ENCODE measurements around the gene ROR1. TPM values are rescaled to one million over a fixed set of nuclear protein-coding genes. Genes with fewer than 3 reads are reported as not detected.

The ROR1 gene
- total RNA-seq, 2 experiments from 2014 or later = not detected

GRCh38 chr1:63894627-63895265, 120.9 kb downstream of the ROR1 start:
- DNase-seq = no peak
- H3K36me3 Mint-ChIP-seq (ENCODE audit: low read depth) = no peaks in the 10 kb centered on the region
- ChIA-PET POLR2A (no interaction called here), CTCF (no interaction called here)
- H3K4me1 Mint-ChIP-seq = no peaks in the 10 kb centered on the region
- no peaks in the 10 kb centered on the region for H3K9me3 Mint-ChIP-seq
- H3K27ac Mint-ChIP-seq = no peak overlapping the region
- H3K4me3 Mint-ChIP-seq = no peak overlapping the region
- peaks cover 6% of the 10 kb centered on the region for H3K27me3 Mint-ChIP-seq

GRCh38 chr1:63896755-63897154, 122.9 kb downstream of the ROR1 start:
- ChIA-PET POLR2A (no interaction called here), CTCF (no interaction called here)
- no peak overlapping the region for H3K27ac Mint-ChIP-seq
- H3K9me3 Mint-ChIP-seq = no peaks in the 10 kb centered on the region
- H3K4me3 Mint-ChIP-seq = no peak overlapping the region
- DNase-seq = no peak
- H3K27me3 Mint-ChIP-seq = peaks cover 4% of the 10 kb centered on the region
- no peaks in the 10 kb centered on the region for H3K4me1 Mint-ChIP-seq
- H3K36me3 Mint-ChIP-seq (ENCODE audit: low read depth) = no peaks in the 10 kb centered on the region

GRCh38 chr1:63898428-63899196, 124.8 kb downstream of the ROR1 start:
- Mint-ChIP-seq H3K4me1 (no peaks in the 10 kb centered on the region), H3K27me3 (peaks cover 4% of the 10 kb centered on the region), H3K9me3 (no peaks in the 10 kb centered on the region), H3K36me3 (ENCODE audit: low read depth) (no peaks in the 10 kb centered on the region), H3K4me3 (no peak overlapping the region), H3K27ac (no peak overlapping the region)
- POLR2A ChIA-PET = no interaction called here
- CTCF ChIA-PET = no interaction called here
- no peak for DNase-seq

GRCh38 chr1:63901094-63901493, 127.3 kb downstream of the ROR1 start:
- no peaks in the 10 kb centered on the region for H3K36me3 Mint-ChIP-seq (ENCODE audit: low read depth)
- no peak overlapping the region for H3K27ac Mint-ChIP-seq
- H3K27me3 Mint-ChIP-seq = no peaks in the 10 kb centered on the region
- DNase-seq = no peak
- ChIA-PET CTCF (no interaction called here), POLR2A (no interaction called here)
- no peaks in the 10 kb centered on the region for H3K4me1 Mint-ChIP-seq
- no peak overlapping the region for H3K4me3 Mint-ChIP-seq
- no peaks in the 10 kb centered on the region for H3K9me3 Mint-ChIP-seq

- ChIA-PET POLR2A (no interaction called here), CTCF (no interaction called here)
Measured at GRCh38 chr1:63902844-63903589, 129.2 kb downstream of the ROR1 start.

GRCh38 chr1:63903947-63904610, 130.3 kb downstream of the ROR1 start:
- Mint-ChIP-seq H3K36me3 (ENCODE audit: low read depth) (no peaks in the 10 kb centered on the region), H3K27ac (no peak overlapping the region), H3K4me3 (no peak overlapping the region), H3K27me3 (no peaks in the 10 kb centered on the region), H3K4me1 (no peaks in the 10 kb centered on the region), H3K9me3 (no peaks in the 10 kb centered on the region)
- no peak for DNase-seq
- ChIA-PET POLR2A (no interaction called here), CTCF (no interaction called here)

More at GRCh38 chr1:63902844-63903589, 129.2 kb downstream of the ROR1 start:
- no peaks in the 10 kb centered on the region for H3K9me3 Mint-ChIP-seq
- no peak overlapping the region for H3K4me3 Mint-ChIP-seq
- no peak overlapping the region for H3K27ac Mint-ChIP-seq
- no peaks in the 10 kb centered on the region for H3K36me3 Mint-ChIP-seq (ENCODE audit: low read depth)
- no peaks in the 10 kb centered on the region for H3K4me1 Mint-ChIP-seq
- H3K27me3 Mint-ChIP-seq = no peaks in the 10 kb centered on the region
- DNase-seq = no peak

- CTCF ChIA-PET = no interaction called here
- H3K9me3 Mint-ChIP-seq = no peaks in the 10 kb centered on the region
- no peak overlapping the region for H3K4me3 Mint-ChIP-seq
- no peak overlapping the region for H3K27ac Mint-ChIP-seq
- no peaks in the 10 kb centered on the region for H3K36me3 Mint-ChIP-seq (ENCODE audit: low read depth)
- POLR2A ChIA-PET = no interaction called here
- no peak for DNase-seq
- H3K4me1 Mint-ChIP-seq = no peaks in the 10 kb centered on the region
- no peaks in the 10 kb centered on the region for H3K27me3 Mint-ChIP-seq
Measured at GRCh38 chr1:63904826-63905225, 131.0 kb downstream of the ROR1 start.

GRCh38 chr1:63906047-63906704, 132.4 kb downstream of the ROR1 start:
- ChIA-PET CTCF (no interaction called here), POLR2A (no interaction called here)
- no peak for DNase-seq
- Mint-ChIP-seq H3K9me3 (no peaks in the 10 kb centered on the region), H3K27me3 (no peaks in the 10 kb centered on the region), H3K27ac (no peak overlapping the region), H3K4me1 (no peaks in the 10 kb centered on the region), H3K36me3 (ENCODE audit: low read depth) (no peaks in the 10 kb centered on the region), H3K4me3 (no peak overlapping the region)

GRCh38 chr1:63907051-63907450, 133.2 kb downstream of the ROR1 start:
- no peaks in the 10 kb centered on the region for H3K27me3 Mint-ChIP-seq
- H3K9me3 Mint-ChIP-seq = no peaks in the 10 kb centered on the region
- DNase-seq = no peak
- ChIA-PET POLR2A (interaction anchor here (1.3 kb wide), 1 partner anchor 58 kb away, joined by 3 read pairs; no protein-coding TSS in a partner anchor), CTCF (no interaction called here)
- no peak overlapping the region for H3K4me3 Mint-ChIP-seq
- no peak overlapping the region for H3K27ac Mint-ChIP-seq
- H3K4me1 Mint-ChIP-seq = no peaks in the 10 kb centered on the region
- H3K36me3 Mint-ChIP-seq (ENCODE audit: low read depth) = no peaks in the 10 kb centered on the region

GRCh38 chr1:63908016-63908415, 134.2 kb downstream of the ROR1 start:
- no peak for DNase-seq
- H3K4me3 Mint-ChIP-seq = no peak overlapping the region
- no peaks in the 10 kb centered on the region for H3K4me1 Mint-ChIP-seq
- H3K9me3 Mint-ChIP-seq = no peaks in the 10 kb centered on the region
- CTCF ChIA-PET = no interaction called here
- no peaks in the 10 kb centered on the region for H3K27me3 Mint-ChIP-seq
- no peak overlapping the region for H3K27ac Mint-ChIP-seq
- POLR2A ChIA-PET = interaction anchor here (1.3 kb wide), 1 partner anchor 59 kb away, joined by 3 read pairs; no protein-coding TSS in a partner anchor
- no peaks in the 10 kb centered on the region for H3K36me3 Mint-ChIP-seq (ENCODE audit: low read depth)

GRCh38 chr1:63909526-63909925, 135.7 kb downstream of the ROR1 start:
- Mint-ChIP-seq H3K27ac (no peak overlapping the region), H3K4me1 (no peaks in the 10 kb centered on the region), H3K9me3 (no peaks in the 10 kb centered on the region), H3K36me3 (ENCODE audit: low read depth) (no peaks in the 10 kb centered on the region), H3K27me3 (no peaks in the 10 kb centered on the region), H3K4me3 (no peak overlapping the region)
- POLR2A ChIA-PET = no interaction called here
- DNase-seq = no peak
- CTCF ChIA-PET = no interaction called here

- Mint-ChIP-seq H3K36me3 (ENCODE audit: low read depth) (no peaks in the 10 kb centered on the region), H3K9me3 (no peaks in the 10 kb centered on the region), H3K27me3 (no peaks in the 10 kb centered on the region), H3K4me1 (no peaks in the 10 kb centered on the region), H3K27ac (no peak overlapping the region), H3K4me3 (no peak overlapping the region)
- ChIA-PET CTCF (no interaction called here), POLR2A (no interaction called here)
- DNase-seq = no peak
Measured at GRCh38 chr1:63911049-63911448, 137.2 kb downstream of the ROR1 start.
